ENCODE measurements around the gene B4GALNT2.

DNA sequence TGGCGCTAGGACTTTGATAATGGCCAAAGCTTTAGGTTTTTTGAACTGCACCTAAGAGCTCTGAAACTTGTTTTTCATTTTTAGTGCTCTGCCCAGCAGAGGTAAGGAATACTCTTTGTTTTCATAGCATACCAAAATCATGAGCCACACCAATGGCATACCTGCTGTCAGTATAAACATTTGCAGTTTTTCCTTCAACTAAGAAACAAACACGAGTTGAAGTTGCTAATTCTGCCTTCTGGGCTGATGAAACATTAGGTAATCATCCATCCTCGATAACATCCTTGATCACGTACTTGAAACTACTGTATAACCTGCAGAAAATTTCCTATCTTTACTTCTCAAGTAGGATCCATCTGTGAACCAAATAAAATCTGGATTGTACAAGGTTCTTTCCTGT, 20.6 kb upstream of the B4GALNT2 start:
- no peak for TF ChIP-seq POLR2A (IDR thresholded peaks at IDR 0.05; ENCODE audit: low read depth, low read length)
- no peak for TF ChIP-seq POLR2AphosphoS5 (IDR thresholded peaks at IDR 0.05; ENCODE audit: low read depth, low read length)
